Measurements from ENCODE around the gene ATP12A.

GRCh38 chr13:24682353-24682752 lies 2.1 kb downstream of the ATP12A start:
- TF ChIP-seq TAF1 (IDR thresholded peaks at IDR 0.05; ENCODE audit: borderline replicate concordance, insufficient read depth, low read length) (no peak), REST (IDR thresholded peaks at IDR 0.05; ENCODE audit: insufficient read depth in 1 of 2, low read depth in 2 of 2, low read length in 2 of 2) (no peak), POLR2AphosphoS5 (IDR thresholded peaks at IDR 0.05; ENCODE audit: low read depth, low read length) (no peak), FOXP2 (optimal IDR thresholded peaks at IDR 0.05; ENCODE audit: borderline replicate concordance, extremely low read depth, extremely low read length, insufficient read depth) (no peak), SIN3A (IDR thresholded peaks at IDR 0.05; ENCODE audit: borderline replicate concordance, insufficient read depth, low read length) (no peak)

Data from PFSK-1 (cell line).